Muscle of leg (tissue), 11 donors: ENCODE data around the gene CEP170. TPM values are rescaled to one million over a fixed set of nuclear protein-coding genes. Genes with fewer than 3 reads are reported as not detected.
"Not testable (repeated sequence)": the region's sequence is repeated elsewhere in the genome, so short reads cannot be mapped to it uniquely, and the experiment has no call there.

ENCODE experiments used
- DNase-seq: peaks from one replicate; pipeline ENCODE4 v3.0.0; 2013
- H3K27ac ChIP-seq: one replicate; pipeline ENCODE4 v1.5.1; 2013; ENCODE audit warnings: mild to moderate bottlenecking, low read length, control low read depth
- H3K27me3 ChIP-seq: one replicate; pipeline ENCODE4 v1.6.1; 2013; ENCODE audit warnings: low read length; ENCODE audit not compliant: control insufficient read depth, insufficient read depth
- H3K36me3 ChIP-seq: one replicate; pipeline ENCODE4 v1.6.1; 2013; ENCODE audit warnings: low read length; ENCODE audit not compliant: control insufficient read depth, insufficient read depth
- H3K4me1 ChIP-seq: one replicate; pipeline ENCODE4 v1.6.1; 2013; ENCODE audit warnings: low read length; ENCODE audit not compliant: control insufficient read depth, insufficient read depth
- H3K4me3 ChIP-seq: one replicate; pipeline ENCODE4 v1.5.1; 2013; ENCODE audit warnings: low read length, control low read depth
- H3K9me3 ChIP-seq: replicated peaks from 2 replicates; pipeline ENCODE4 v1.6.1; 2013; ENCODE audit warnings: low read depth, low read length; ENCODE audit not compliant: control insufficient read depth
- WGBS: methylation state at CpG from one replicate; pipeline ENCODE4 v1.1.5; 2013; ENCODE audit warnings: missing lambda C conversion rate; ENCODE audit not compliant: insufficient coverage; 5-methylcytosine and 5-hydroxymethylcytosine counted together
- polyA plus RNA-seq, 8 donors: library from polyadenylated mRNA; unstranded; fragments of 120-200 nt; gene quantifications; one replicate each; pipeline versions ENCODE4 v1.2.1 to v1.2.3, GENCODE V29; 2013; ENCODE audit warnings: inconsistent platforms in 1 of 8, low replicate concordance in 1 of 8; ENCODE audit not compliant: insufficient read length in 8 of 8, insufficient read depth in 1 of 8
- total RNA-seq: library from RNA; stranded (reverse); fragments of 120-200 nt; gene quantifications from one replicate; pipeline ENCODE4 v1.2.4, GENCODE V29; 2013

Gene CEP170
- total and polyA plus RNA-seq, 9 donors, result 44.5 to 68.5 (median 53.2) TPM

DNA sequence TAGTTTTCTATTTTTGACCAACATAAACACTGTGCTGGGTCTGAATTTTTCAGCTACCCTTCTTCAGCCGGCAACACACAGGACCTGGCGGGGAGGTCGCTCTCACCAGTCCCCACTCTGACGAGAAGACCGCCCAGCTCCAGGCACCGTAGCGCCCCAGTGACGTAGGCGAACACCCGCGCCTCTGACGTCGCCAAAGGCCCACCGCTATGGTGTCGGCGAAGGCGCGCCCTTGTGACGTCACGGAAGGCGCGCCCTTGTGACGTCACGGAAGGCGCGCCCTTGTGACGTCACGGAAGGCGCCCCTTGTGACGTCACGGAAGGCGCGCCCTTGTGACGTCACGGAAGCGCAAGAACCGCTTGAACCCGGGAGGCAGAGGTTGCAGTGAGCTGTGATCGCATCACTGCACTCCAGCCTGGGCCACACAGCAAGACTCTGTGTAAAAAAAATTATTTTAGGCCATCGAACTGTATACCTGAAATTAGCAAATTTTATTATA lies 153.5 kb downstream of the CEP170 start:
- peak overlapping the region; percentile 25 for H3K4me3 ChIP-seq
- 24% methylated on average over 38 of the region's 40 CpGs for WGBS

DNA sequence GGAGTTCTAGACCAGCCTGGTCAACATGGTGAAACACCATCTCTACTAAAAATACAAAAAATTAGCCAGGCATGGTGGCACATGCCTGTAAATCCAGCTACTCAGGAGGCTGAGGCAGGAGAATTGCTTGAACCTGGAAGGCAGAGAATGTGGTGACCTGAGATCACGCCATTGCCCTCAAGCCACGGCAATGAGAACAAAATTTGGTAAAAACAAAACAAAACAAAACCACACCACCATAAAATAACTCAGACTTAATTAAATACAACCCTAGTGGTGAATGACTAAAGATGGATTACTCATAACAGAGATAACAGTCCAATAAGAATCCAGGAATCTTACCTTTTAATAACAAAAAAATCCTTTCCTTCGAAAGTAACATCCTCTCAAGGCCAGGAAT lies 167.7 kb downstream of the CEP170 start:
- WGBS, result no CpG with 5 or more reads among the region's 3 CpGs
- not testable (repeated sequence) for H3K4me1 ChIP-seq, H3K9me3 ChIP-seq, H3K36me3 ChIP-seq, H3K27ac ChIP-seq, DNase-seq, H3K27me3 ChIP-seq, H3K4me3 ChIP-seq

More for the DNA sequence above, 153.5 kb downstream of the CEP170 start:
- H3K4me1 ChIP-seq, H3K36me3 ChIP-seq, H3K27ac ChIP-seq, H3K9me3 ChIP-seq, H3K27me3 ChIP-seq: not testable (repeated sequence)
- DNase-seq, result peak; percentile 58

Other genes starting within 250 kb of the CEP170 start
- gene SDCCAG8, start 760 bp upstream of the CEP170 start, total RNA-seq, result 29.9 TPM
- 10 to 100 TPM; 19.1 to 29.7 (median 22.5) TPM for gene SDCCAG8, start 760 bp upstream of the CEP170 start, polyA plus RNA-seq